ENCODE results near the gene IRF7. TPM values are rescaled to one million over a fixed set of nuclear protein-coding genes. Genes with fewer than 3 reads are reported as not detected.

The IRF7 gene
- total and polyA plus RNA-seq, 2 donors (not counting 3 experiments of a cell fraction or from before 2014, with no cell fraction given): 12.6 to 14.7 TPM

DNA sequence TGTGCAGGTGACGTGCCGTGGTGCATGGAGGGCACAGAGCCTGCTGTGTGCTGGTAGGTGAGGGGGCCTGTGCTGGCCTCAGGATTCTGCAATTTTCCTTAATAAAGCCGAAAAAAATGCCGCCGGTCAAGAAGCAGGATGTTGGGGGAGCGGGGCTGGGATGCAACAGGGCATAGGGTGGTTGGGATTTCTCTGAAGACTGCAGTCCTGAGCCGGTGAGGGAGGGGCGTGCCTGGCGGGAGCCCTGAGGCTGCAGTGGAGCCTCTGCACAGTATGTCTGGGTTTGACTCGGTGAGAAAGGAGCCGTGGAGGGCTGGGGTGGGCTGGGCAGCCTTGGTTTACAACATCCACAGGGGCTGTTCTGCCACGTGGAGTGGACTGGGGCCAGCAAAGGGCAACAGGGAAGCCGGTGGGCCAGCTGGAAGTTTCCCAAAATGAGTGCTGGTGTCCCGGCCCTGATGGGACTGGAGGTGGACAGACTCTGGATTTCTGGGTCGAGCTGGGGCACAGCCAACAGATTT is 7.7 kb upstream of the IRF7 start:
- intact Hi-C loops (cut with micrococcal nuclease) (no loop called here), dilution Hi-C loops (cut with MboI; ENCODE audit: extremely low pct_ligation_motif_present, low sequenced_read_pairs) (no loop called here)
- Histone ChIP-seq H2AFZ (ENCODE audit: low read depth, low read length) (no peak overlapping the region), H3K9ac (replicated peaks; ENCODE audit: extremely low read depth, insufficient read depth, low read length) (no peak overlapping the region), H3K36me3 (ENCODE audit: control insufficient read depth in 2 of 2, extremely low read depth in 1 of 2, insufficient read depth in 2 of 2, low read length in 2 of 2) (no peaks in the 10 kb centered on the region), H3K9me1 (replicated peaks; ENCODE audit: control insufficient read depth, extremely low read depth, insufficient read depth, low read length) (no peaks in the 10 kb centered on the region), H4K20me1 (replicated peaks; ENCODE audit: control insufficient read depth, extremely low read depth, insufficient read depth, low read length) (no peaks in the 10 kb centered on the region), H3K27ac (ENCODE audit: insufficient read depth, low read depth, low read length) (no peak overlapping the region), H3K9me3 (replicated peaks; ENCODE audit: control insufficient read depth, insufficient read depth, low read length) (no peaks in the 10 kb centered on the region), H3K4me1 (ENCODE audit: control insufficient read depth, extremely low read depth, insufficient read depth, low read length) (no peaks in the 10 kb centered on the region), H3K4me3 (replicated peaks in 1 of 3; ENCODE audit: insufficient read depth in 1 of 3, low read depth in 1 of 3, low read length in 3 of 3) (no peak overlapping the region), H3K79me2 (ENCODE audit: control insufficient read depth, insufficient read depth, low read length) (no peaks in the 10 kb centered on the region), H3K4me2 (ENCODE audit: insufficient read depth, low read length) (no peak overlapping the region), H3K27me3 (ENCODE audit: control insufficient read depth in 2 of 2, insufficient read depth in 2 of 2, low read length in 2 of 2) (peaks cover 4 to 12% of the 10 kb centered on the region in 2 experiments)
- FAIRE-seq: no peak
- no TSS peak for BruUV-seq (replicated peaks)
- no peak for TF ChIP-seq POLR2AphosphoS5 (IDR thresholded peaks at IDR 0.05; ENCODE audit: insufficient read depth, low read depth, low read length)
- TF ChIP-seq POLR2A (IDR thresholded peaks at IDR 0.05; ENCODE audit: low read depth, low read length): no peak
- TF ChIP-seq EZH2 (IDR thresholded peaks at IDR 0.05; ENCODE audit: borderline replicate concordance, low read depth, low read length, severe bottlenecking): no peak
- TF ChIP-seq FOS (IDR thresholded peaks at IDR 0.05; ENCODE audit: borderline replicate concordance, insufficient read depth, low read length): no peak
- TF ChIP-seq, protein P1, sequence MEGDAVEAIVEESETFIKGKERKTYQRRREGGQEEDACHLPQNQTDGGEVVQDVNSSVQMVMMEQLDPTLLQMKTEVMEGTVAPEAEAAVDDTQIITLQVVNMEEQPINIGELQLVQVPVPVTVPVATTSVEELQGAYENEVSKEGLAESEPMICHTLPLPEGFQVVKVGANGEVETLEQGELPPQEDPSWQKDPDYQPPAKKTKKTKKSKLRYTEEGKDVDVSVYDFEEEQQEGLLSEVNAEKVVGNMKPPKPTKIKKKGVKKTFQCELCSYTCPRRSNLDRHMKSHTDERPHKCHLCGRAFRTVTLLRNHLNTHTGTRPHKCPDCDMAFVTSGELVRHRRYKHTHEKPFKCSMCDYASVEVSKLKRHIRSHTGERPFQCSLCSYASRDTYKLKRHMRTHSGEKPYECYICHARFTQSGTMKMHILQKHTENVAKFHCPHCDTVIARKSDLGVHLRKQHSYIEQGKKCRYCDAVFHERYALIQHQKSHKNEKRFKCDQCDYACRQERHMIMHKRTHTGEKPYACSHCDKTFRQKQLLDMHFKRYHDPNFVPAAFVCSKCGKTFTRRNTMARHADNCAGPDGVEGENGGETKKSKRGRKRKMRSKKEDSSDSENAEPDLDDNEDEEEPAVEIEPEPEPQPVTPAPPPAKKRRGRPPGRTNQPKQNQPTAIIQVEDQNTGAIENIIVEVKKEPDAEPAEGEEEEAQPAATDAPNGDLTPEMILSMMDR (IDR thresholded peaks at IDR 0.05; ENCODE audit: extremely low read depth in 1 of 2, insufficient read depth in 1 of 2, low read depth in 1 of 2, low read length in 2 of 2): no peak
- no peak for TF ChIP-seq MYC (IDR thresholded peaks at IDR 0.05; ENCODE audit: low read depth, low read length)
- no peak for TF ChIP-seq GATA2 (IDR thresholded peaks at IDR 0.05; ENCODE audit: insufficient read depth, insufficient read length, low read depth, low read length)
- TF ChIP-seq JUN (IDR thresholded peaks at IDR 0.05; ENCODE audit: borderline replicate concordance, insufficient read depth, insufficient read length, low read depth): no peak
- TF ChIP-seq, protein P2, sequence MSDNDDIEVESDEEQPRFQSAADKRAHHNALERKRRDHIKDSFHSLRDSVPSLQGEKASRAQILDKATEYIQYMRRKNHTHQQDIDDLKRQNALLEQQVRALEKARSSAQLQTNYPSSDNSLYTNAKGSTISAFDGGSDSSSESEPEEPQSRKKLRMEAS (IDR thresholded peaks at IDR 0.05; ENCODE audit: insufficient read depth, insufficient read length): no peak
- POLR2A ChIA-PET: no interaction called here
- CTCF ChIA-PET: no interaction called here
- no peak for DNase-seq (ENCODE audit: low read depth, low spot score)
